SK-N-SH (cell line): ENCODE data around the gene NSA2. TPM values are rescaled to one million over a fixed set of nuclear protein-coding genes. Genes with fewer than 3 reads are reported as not detected.

Source experiments
- CTCF ChIA-PET: fragments of 300-600, 350-600 bp; formaldehyde crosslinking; extraction: SDS; loops from one replicate; lab custom pipeline; 2021; lab: Yijun Ruan, JAX
- POLR2A ChIA-PET: fragments of 350-600 bp; sonication (Branson Sonifier 250); formaldehyde crosslinking; extraction: SDS; loops from one replicate; lab custom pipeline; 2020; ENCODE audit warnings: antibody characterized with exemption, inconsistent platforms; lab: Yijun Ruan, JAX
- DNase-seq: peaks from one replicate; pipeline ENCODE4 v3.0.0; 2012
- H2AFZ ChIP-seq: fragments of 200-600 bp; sonication (generic); 2 replicates; pipeline ENCODE4 v1.8.1; 2016; ENCODE audit warnings: antibody characterized with exemption, mild to moderate bottlenecking, low read depth
- H3F3A ChIP-seq: fragments of 200-600 bp; sonication (generic); replicated peaks from 2 replicates; pipeline ENCODE3; 2016; ENCODE audit warnings: antibody characterized with exemption, mild to moderate bottlenecking; ENCODE audit not compliant: insufficient read depth
- H3K27ac ChIP-seq, 2 experiments: fragments of 200-500 bp in 1 of 2; fragments of 200-600 bp in 1 of 2; sonication (Bioruptor generic) in 1 of 2; sonication (generic), shearing (Covaris generic) in 1 of 2; 2 replicates each; pipeline versions ENCODE4 v1.5.1 to v1.6.1; 2014 to 2016; ENCODE audit warnings: low read depth in 2 of 2, inconsistent platforms in 1 of 2, low read length in 1 of 2, mild to moderate bottlenecking in 1 of 2, mixed read lengths in 1 of 2
- H3K27me3 ChIP-seq: fragments of 200-600 bp; sonication (generic), shearing (Covaris generic); 2 replicates; pipeline ENCODE4 v1.6.1; 2016; ENCODE audit warnings: mixed run types; ENCODE audit not compliant: insufficient read depth
- H3K36me3 ChIP-seq, 2 experiments: fragments of 200-500 bp in 1 of 2; fragments of 200-600 bp in 1 of 2; sonication (Bioruptor generic) in 1 of 2; sonication (generic) in 1 of 2; replicated peaks in 1 of 2; 2 replicates each; pipeline versions ENCODE3 to v1.5.1; 2014 to 2016; ENCODE audit warnings: low read length in 1 of 2, mild to moderate bottlenecking in 1 of 2; ENCODE audit not compliant: insufficient read depth in 2 of 2, control insufficient read depth in 1 of 2
- H3K4me1 ChIP-seq, 2 experiments: fragments of 200-500 bp in 1 of 2; fragments of 200-600 bp in 1 of 2; sonication (Bioruptor generic) in 1 of 2; sonication (generic), shearing (Covaris generic) in 1 of 2; 2 replicates each; pipeline versions ENCODE4 v1.5.1 to v1.6.1; 2014 to 2016; ENCODE audit warnings: low read depth in 1 of 2, low read length in 1 of 2, mixed run types in 1 of 2; ENCODE audit not compliant: insufficient read depth in 2 of 2, control insufficient read depth in 1 of 2
- H3K4me2 ChIP-seq: fragments of 200-600 bp; sonication (generic), shearing (Covaris generic); 2 replicates; pipeline ENCODE4 v1.6.1; 2017; ENCODE audit warnings: mixed run types
- H3K4me3 ChIP-seq, 2 experiments: fragments of 200-500 bp in 1 of 2; fragments of 200-600 bp in 1 of 2; sonication (Bioruptor generic) in 1 of 2; sonication (generic), shearing (Covaris generic) in 1 of 2; 2 replicates each; pipeline versions ENCODE4 v1.5.1 to v1.8.1; 2014 to 2016; ENCODE audit warnings: low read depth in 2 of 2, inconsistent platforms in 1 of 2, low read length in 1 of 2, mild to moderate bottlenecking in 1 of 2, mixed read lengths in 1 of 2, moderate library complexity in 1 of 2
- H3K79me2 ChIP-seq: fragments of 200-600 bp; sonication (generic); 2 replicates; pipeline ENCODE4 v1.8.1; 2017; ENCODE audit warnings: mild to moderate bottlenecking; ENCODE audit not compliant: insufficient read depth
- H3K9ac ChIP-seq: fragments of 200-600 bp; sonication (generic); 2 replicates; pipeline ENCODE4 v1.6.1; 2017; ENCODE audit warnings: mixed run types
- H3K9me2 ChIP-seq: fragments of 200-600 bp; sonication (generic); 2 replicates; pipeline ENCODE4 v1.6.1; 2017; ENCODE audit warnings: mixed run types
- H3K9me3 ChIP-seq: fragments of 200-600 bp; sonication (generic); 2 replicates; pipeline ENCODE4 v1.6.1; 2017; ENCODE audit warnings: mixed run types, mild to moderate bottlenecking, moderate library complexity
- H4K20me1 ChIP-seq: fragments of 200-600 bp; sonication (generic); 2 replicates; pipeline ENCODE4 v1.6.1; 2017; ENCODE audit warnings: mild to moderate bottlenecking, mixed run types; ENCODE audit not compliant: insufficient read depth
- CTCF ChIP-seq: fragments of 200-600 bp; sonication (generic); IDR thresholded peaks from 2 replicates; pipeline ENCODE4 v1.6.1; 2017; ENCODE audit warnings: antibody characterized with exemption, mild to moderate bottlenecking, moderate library complexity
- ELF1 ChIP-seq: IDR thresholded peaks from 2 replicates; pipeline ENCODE4 v1.4.0; 2012
- EP300 ChIP-seq, 2 experiments: IDR thresholded peaks; 2 replicates each; pipeline versions ENCODE4 v1.4.0 to v1.6.1; 2012; ENCODE audit warnings: borderline replicate concordance in 1 of 2, low read depth in 1 of 2, low read length in 1 of 2
- FOXJ3 ChIP-seq: sonication (generic); formaldehyde crosslinking; IDR thresholded peaks from 2 replicates; pipeline ENCODE4 v1.5.1; 2020; ENCODE audit warnings: mild to moderate bottlenecking, missing genetic modification reagents
- IRF3 ChIP-seq: fragments of 150-350 bp; IDR thresholded peaks from 2 replicates; pipeline ENCODE4 v1.6.1; 2016; ENCODE audit warnings: mild to moderate bottlenecking, low read depth, low read length
- JUND ChIP-seq: IDR thresholded peaks from 2 replicates; pipeline ENCODE4 v1.4.0; 2012
- NRF1 ChIP-seq: IDR thresholded peaks from 2 replicates; pipeline ENCODE4 v1.6.1; 2012; ENCODE audit warnings: low read depth, mild to moderate bottlenecking, low read length
- RAD21 ChIP-seq: IDR thresholded peaks from 2 replicates; pipeline ENCODE4 v1.6.1; 2012; ENCODE audit warnings: mild to moderate bottlenecking, low read length
- REST ChIP-seq: IDR thresholded peaks from 2 replicates; pipeline ENCODE4 v1.6.1; 2012; ENCODE audit warnings: mild to moderate bottlenecking, low read depth, low read length, moderate library complexity
- RFX5 ChIP-seq: IDR thresholded peaks from 2 replicates; pipeline ENCODE4 v1.6.1; 2012; ENCODE audit warnings: mild to moderate bottlenecking, improper control_type of control experiment, low read length
- RXRA ChIP-seq: IDR thresholded peaks from 2 replicates; pipeline ENCODE4 v1.4.0; 2012; ENCODE audit warnings: low read depth, mild to moderate bottlenecking, borderline replicate concordance
- SMC3 ChIP-seq: IDR thresholded peaks from 2 replicates; pipeline ENCODE4 v1.6.1; 2012; ENCODE audit warnings: low read depth, low read length, improper control_type of control experiment
- TAF1 ChIP-seq: IDR thresholded peaks from 2 replicates; pipeline ENCODE4 v1.6.1; 2012; ENCODE audit warnings: low read depth, mild to moderate bottlenecking, low read length, moderate library complexity, borderline replicate concordance
- TCF12 ChIP-seq: IDR thresholded peaks from 2 replicates; pipeline ENCODE4 v1.4.0; 2012
- WGBS: methylation state at CpG from one replicate; pipeline ENCODE4 v1.1.6; 2017; ENCODE audit warnings: low lambda C conversion rate; 5-methylcytosine and 5-hydroxymethylcytosine counted together
- polyA plus RNA-seq, 3 experiments: library from polyadenylated mRNA; depleted of rRNA; stranded (reverse); fragments of >200 nt; gene quantifications; 2 replicates each; pipeline ENCODE4 v1.2.3, GENCODE V29; 2012

NSA2 gene
- polyA plus RNA-seq, 1 of the 3 experiments (the other 2 are of a cell fraction) = 81.0 TPM

GRCh38 chr5:74786851-74787250, 19.8 kb downstream of the NSA2 start:
- WGBS = 91% methylated on average over 6 of the region's 6 CpGs
- H3F3A ChIP-seq = no peaks in the 10 kb centered on the region
- DNase-seq = no peak
- no peak overlapping the region for H3K27ac ChIP-seq
- no peaks in the 10 kb centered on the region for H3K9me3 ChIP-seq
- H3K9ac ChIP-seq = no peak overlapping the region
- CTCF ChIA-PET = no interaction called here
- POLR2A ChIA-PET = no interaction called here
- H3K79me2 ChIP-seq = no peaks in the 10 kb centered on the region
- H3K4me2 ChIP-seq = no peak overlapping the region
- no peaks in the 10 kb centered on the region for H3K9me2 ChIP-seq
- no peaks in the 10 kb centered on the region for H3K4me1 ChIP-seq
- H3K27me3 ChIP-seq = no peaks in the 10 kb centered on the region
- H3K36me3 ChIP-seq = peaks cover 2 to 9% of the 10 kb centered on the region in 2 experiments
- H4K20me1 ChIP-seq = no peaks in the 10 kb centered on the region
- no peak overlapping the region for H2AFZ ChIP-seq
- TF ChIP-seq EP300 (IDR thresholded peaks at IDR 0.05; ENCODE audit: borderline replicate concordance in 1 of 2, low read depth in 1 of 2, low read length in 1 of 2) (no peak), REST (no peak), RFX5 (no peak), RAD21 (no peak), IRF3 (no peak), CTCF (no peak), SMC3 (no peak), RXRA (no peak), JUND (no peak), NRF1 (no peak), TCF12 (no peak), TAF1 (no peak), ELF1 (no peak), FOXJ3 (no peak)
- TF ChIP-seq, all 33 proteins: peak for 0
- H3K4me3 ChIP-seq = no peak overlapping the region
